Fibroblast of lung (primary cell): ENCODE measurements around the gene IL11RA. TPM values are rescaled to one million over a fixed set of nuclear protein-coding genes. Genes with fewer than 3 reads are reported as not detected.

ENCODE experiments used
- DNase-seq, 2 donors: peaks; one replicate each; pipeline versions ENCODE4 v3.0.0 to v3.0.0-alpha.2; 2010; ENCODE audit warnings: low read depth in 2 of 2
- H2AFZ ChIP-seq: 2 replicates; pipeline ENCODE4 v1.5.1; 2012; ENCODE audit warnings: low read length, control low read depth, inconsistent platforms
- H3K27ac ChIP-seq: 2 replicates; pipeline ENCODE4 v1.5.1; 2011; ENCODE audit warnings: low read length, control low read depth; ENCODE audit not compliant: insufficient read depth
- H3K27me3 ChIP-seq: 2 replicates; pipeline ENCODE4 v1.5.1; 2011; ENCODE audit warnings: mild to moderate bottlenecking, low read length; ENCODE audit not compliant: control insufficient read depth, insufficient read depth
- H3K36me3 ChIP-seq: 2 replicates; pipeline ENCODE4 v1.5.1; 2011; ENCODE audit warnings: low read length; ENCODE audit not compliant: control insufficient read depth, insufficient read depth
- H3K4me1 ChIP-seq: 2 replicates; pipeline ENCODE4 v1.5.1; 2011; ENCODE audit warnings: low read length; ENCODE audit not compliant: control insufficient read depth, insufficient read depth; ENCODE audit errors: extremely low read depth
- H3K4me2 ChIP-seq: 2 replicates; pipeline ENCODE4 v1.5.1; 2011; ENCODE audit warnings: low read length, control low read depth; ENCODE audit not compliant: insufficient read depth; ENCODE audit errors: extremely low read depth
- H3K4me3 ChIP-seq, 4 experiments: fragments of 200-600 bp in 1 of 4; sonication (generic) in 1 of 4; replicated peaks in 1 of 4; 2 replicates each; pipeline ENCODE4 v1.5.1; 2011 to 2016; ENCODE audit warnings: low read length in 4 of 4, low read depth in 3 of 4, mild to moderate bottlenecking in 3 of 4, control low read depth in 2 of 4, inconsistent platforms in 1 of 4, mixed read lengths in 1 of 4; ENCODE audit not compliant: insufficient read depth in 1 of 4; ENCODE audit errors: control extremely low read depth in 1 of 4
- H3K79me2 ChIP-seq: 2 replicates; pipeline ENCODE4 v1.5.1; 2012; ENCODE audit warnings: mild to moderate bottlenecking, low read length, inconsistent platforms; ENCODE audit not compliant: control insufficient read depth, insufficient read depth
- H3K9ac ChIP-seq: 2 replicates; pipeline ENCODE4 v1.5.1; 2011; ENCODE audit warnings: mild to moderate bottlenecking, low read length, control low read depth; ENCODE audit not compliant: insufficient read depth
- H3K9me3 ChIP-seq: 2 replicates; pipeline ENCODE4 v1.5.1; 2012; ENCODE audit warnings: low read depth, low read length; ENCODE audit not compliant: control insufficient read depth, insufficient read depth
- H4K20me1 ChIP-seq: 2 replicates; pipeline ENCODE4 v1.5.1; 2011; ENCODE audit warnings: low read length; ENCODE audit not compliant: control insufficient read depth, insufficient read depth; ENCODE audit errors: extremely low read depth
- EZH2 ChIP-seq: IDR thresholded peaks from 2 replicates; pipeline ENCODE4 v1.5.1; 2012; ENCODE audit warnings: low read length, control low read depth, mild to moderate bottlenecking; ENCODE audit errors: missing control alignments
- polyA plus RNA-seq, 2 donors: library from polyadenylated mRNA; depleted of rRNA in 1 of 2; stranded (reverse) in 1 of 2; unstranded in 1 of 2; fragments of >200 nt; gene quantifications; 2 replicates each; pipeline ENCODE4 v1.2.1, GENCODE V29; 2011 to 2012; ENCODE audit warnings: missing spikeins in 1 of 2
- total RNA-seq: library from RNA; depleted of rRNA; stranded (reverse); fragments of >200 nt; gene quantifications from 2 replicates; pipeline ENCODE4 v1.2.1, GENCODE V29; 2014
- TF ChIP-seq, protein P1 (sequence below), 2 donors: IDR thresholded peaks in 1 of 2; conservative IDR thresholded peaks in 1 of 2; 1 replicate in 1 of 2; 2 replicates in 1 of 2; pipeline ENCODE4 v1.5.1; 2011 to 2012; ENCODE audit warnings: low read length in 2 of 2, control low read depth in 1 of 2, inconsistent platforms in 1 of 2, low read depth in 1 of 2, mild to moderate bottlenecking in 1 of 2

The IL11RA gene
- total and polyA plus RNA-seq, 2 donors (not counting 1 experiment from before 2014, with no cell fraction given), result 5.0 to 6.9 TPM

DNA sequence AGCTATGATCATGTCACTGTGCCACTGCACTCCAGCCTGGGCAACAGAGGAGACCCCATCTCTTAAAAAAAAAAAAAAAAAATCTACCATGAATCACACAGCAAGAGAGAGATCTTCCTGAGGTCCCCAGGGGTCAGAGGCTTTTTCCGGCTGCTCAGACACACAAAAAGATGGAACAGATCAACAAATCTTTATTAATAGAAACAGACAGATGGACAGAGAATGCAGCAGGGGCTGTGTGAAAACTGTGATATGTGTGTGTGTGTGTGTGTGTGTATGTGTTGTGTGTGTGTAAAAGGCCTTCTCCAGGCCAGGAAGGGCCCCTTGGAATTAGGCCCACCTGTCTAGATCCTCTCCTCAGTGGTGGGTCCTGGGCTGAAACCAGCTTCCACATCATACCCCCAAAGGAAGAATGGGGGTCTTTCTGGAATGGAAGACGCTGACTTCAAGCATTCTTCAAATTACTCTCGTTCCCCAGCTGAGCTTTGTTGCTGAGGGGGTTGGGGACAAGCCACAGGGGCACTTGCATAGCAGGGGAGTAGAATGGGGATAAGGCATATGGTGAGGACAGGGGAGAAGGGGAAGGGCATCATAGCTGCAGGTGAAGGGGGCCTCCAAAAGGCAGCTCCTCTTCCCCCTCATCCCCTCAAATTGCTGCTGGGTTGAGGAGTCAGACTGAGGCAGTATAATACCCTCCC is 17.3 kb upstream of the IL11RA start:
- H3K9ac ChIP-seq, result no peak overlapping the region
- H3K4me1 ChIP-seq, result peaks cover 13% of the 10 kb centered on the region
- H3K4me2 ChIP-seq, result no peak overlapping the region
- no peak for DNase-seq
- no peaks in the 10 kb centered on the region for H4K20me1 ChIP-seq
- H3K27ac ChIP-seq, result no peak overlapping the region
- H3K27me3 ChIP-seq, result peaks cover 4% of the 10 kb centered on the region
- peaks cover 19% of the 10 kb centered on the region for H3K79me2 ChIP-seq
- H3K4me3 ChIP-seq, result no peak overlapping the region
- no peak overlapping the region for H2AFZ ChIP-seq
- TF ChIP-seq EZH2, result no peak
- no peaks in the 10 kb centered on the region for H3K9me3 ChIP-seq
- H3K36me3 ChIP-seq, result peaks cover 2% of the 10 kb centered on the region

DNA sequence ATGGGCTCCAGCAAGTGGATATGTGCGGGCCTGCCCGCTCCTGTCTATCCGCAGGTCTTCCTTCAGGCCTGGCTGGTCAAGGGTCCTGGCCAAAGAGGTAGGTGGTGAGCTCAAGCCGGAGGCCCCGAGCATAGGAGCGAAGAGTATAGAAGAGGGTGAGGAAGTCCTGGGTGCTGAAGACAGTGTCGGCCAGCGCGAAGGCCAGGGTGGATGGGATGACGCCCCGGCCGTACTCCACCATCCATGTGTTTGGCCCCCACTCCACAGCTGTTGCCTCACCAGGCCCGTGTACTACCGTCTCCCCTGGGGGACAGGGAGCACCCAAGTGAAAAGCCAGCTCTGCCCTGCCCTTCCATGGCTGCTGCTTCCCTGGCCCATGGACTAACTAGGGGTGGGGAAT is 16.4 kb upstream of the IL11RA start:
- TF ChIP-seq, protein P1, sequence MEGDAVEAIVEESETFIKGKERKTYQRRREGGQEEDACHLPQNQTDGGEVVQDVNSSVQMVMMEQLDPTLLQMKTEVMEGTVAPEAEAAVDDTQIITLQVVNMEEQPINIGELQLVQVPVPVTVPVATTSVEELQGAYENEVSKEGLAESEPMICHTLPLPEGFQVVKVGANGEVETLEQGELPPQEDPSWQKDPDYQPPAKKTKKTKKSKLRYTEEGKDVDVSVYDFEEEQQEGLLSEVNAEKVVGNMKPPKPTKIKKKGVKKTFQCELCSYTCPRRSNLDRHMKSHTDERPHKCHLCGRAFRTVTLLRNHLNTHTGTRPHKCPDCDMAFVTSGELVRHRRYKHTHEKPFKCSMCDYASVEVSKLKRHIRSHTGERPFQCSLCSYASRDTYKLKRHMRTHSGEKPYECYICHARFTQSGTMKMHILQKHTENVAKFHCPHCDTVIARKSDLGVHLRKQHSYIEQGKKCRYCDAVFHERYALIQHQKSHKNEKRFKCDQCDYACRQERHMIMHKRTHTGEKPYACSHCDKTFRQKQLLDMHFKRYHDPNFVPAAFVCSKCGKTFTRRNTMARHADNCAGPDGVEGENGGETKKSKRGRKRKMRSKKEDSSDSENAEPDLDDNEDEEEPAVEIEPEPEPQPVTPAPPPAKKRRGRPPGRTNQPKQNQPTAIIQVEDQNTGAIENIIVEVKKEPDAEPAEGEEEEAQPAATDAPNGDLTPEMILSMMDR (conservative IDR thresholded peaks at IDR 0.05 in 1 of 2, IDR thresholded peaks at IDR 0.05 in 1 of 2; ENCODE audit: low read depth in 1 of 2, low read length in 2 of 2), result no peak
- TF ChIP-seq EZH2, result no peak

DNA sequence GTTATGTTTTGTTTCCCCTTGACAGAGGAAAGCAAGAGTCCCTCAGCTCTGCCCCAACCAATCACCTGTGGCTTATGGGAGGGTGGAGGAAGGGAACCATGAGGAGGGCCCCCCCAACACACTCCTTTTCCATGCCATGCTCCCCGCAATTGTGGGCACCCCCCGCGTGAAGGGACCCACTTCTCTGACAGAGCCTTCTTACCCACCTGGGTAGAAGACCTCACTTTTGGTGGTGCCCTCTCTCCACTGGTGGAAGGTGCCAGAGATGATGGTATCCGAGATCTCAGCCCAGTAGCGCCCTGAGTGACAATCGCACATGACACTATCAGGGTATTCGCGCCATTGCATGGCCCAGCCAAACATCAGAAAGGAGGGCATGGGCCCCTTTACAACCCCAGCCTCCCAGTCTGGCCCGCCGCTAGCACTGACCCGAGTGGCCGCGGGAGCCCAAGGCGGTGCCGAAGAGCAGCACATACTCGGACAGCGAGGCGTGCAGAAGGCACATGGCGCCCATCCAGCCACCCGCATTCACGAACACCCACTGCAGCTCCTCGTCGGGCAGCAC is 15.1 kb upstream of the IL11RA start:
- H2AFZ ChIP-seq, result peak overlapping the region; percentile 89
- H3K9ac ChIP-seq, result peak overlapping the region; percentile 77
- no peaks in the 10 kb centered on the region for H4K20me1 ChIP-seq
- H3K79me2 ChIP-seq, result peaks cover 19% of the 10 kb centered on the region
- TF ChIP-seq, protein P1 (conservative IDR thresholded peaks at IDR 0.05 in 1 of 2, IDR thresholded peaks at IDR 0.05 in 1 of 2; ENCODE audit: low read depth in 1 of 2, low read length in 2 of 2), result no peak
- TF ChIP-seq EZH2, result no peak
- peak overlapping the region; percentile 77 to 94 (median 87) for H3K4me3 ChIP-seq
- peaks cover 2% of the 10 kb centered on the region for H3K36me3 ChIP-seq
- peak overlapping the region; percentile 90 for H3K4me2 ChIP-seq
- H3K27me3 ChIP-seq, result no peaks in the 10 kb centered on the region
- DNase-seq, result peak in 1 of 2 donors; percentile 38
- H3K9me3 ChIP-seq, result no peaks in the 10 kb centered on the region
- H3K27ac ChIP-seq, result peak overlapping the region; percentile 71
- peaks cover 13% of the 10 kb centered on the region for H3K4me1 ChIP-seq

More for the DNA sequence above, 16.4 kb upstream of the IL11RA start:
- Histone ChIP-seq H3K36me3 (peaks cover 2% of the 10 kb centered on the region), H3K4me2 (peak overlapping the region; percentile 13), H3K4me1 (peaks cover 13% of the 10 kb centered on the region), H3K79me2 (peaks cover 19% of the 10 kb centered on the region), H3K9ac (no peak overlapping the region), H3K4me3 (no peak overlapping the region), H3K9me3 (no peaks in the 10 kb centered on the region), H3K27ac (no peak overlapping the region), H4K20me1 (no peaks in the 10 kb centered on the region), H3K27me3 (peaks cover under 1% of the 10 kb centered on the region), H2AFZ (no peak overlapping the region)
- no peak for DNase-seq
